ENCODE measurements around the gene PLCL2. TPM values are rescaled to one million over a fixed set of nuclear protein-coding genes. Genes with fewer than 3 reads are reported as not detected.

The PLCL2 gene
- total RNA-seq, 1 donor from 2014 or later = 0.85 TPM

GRCh38 chr3:17065315-17065714 is 180.6 kb downstream of the PLCL2 start:
- TF ChIP-seq, protein P1, sequence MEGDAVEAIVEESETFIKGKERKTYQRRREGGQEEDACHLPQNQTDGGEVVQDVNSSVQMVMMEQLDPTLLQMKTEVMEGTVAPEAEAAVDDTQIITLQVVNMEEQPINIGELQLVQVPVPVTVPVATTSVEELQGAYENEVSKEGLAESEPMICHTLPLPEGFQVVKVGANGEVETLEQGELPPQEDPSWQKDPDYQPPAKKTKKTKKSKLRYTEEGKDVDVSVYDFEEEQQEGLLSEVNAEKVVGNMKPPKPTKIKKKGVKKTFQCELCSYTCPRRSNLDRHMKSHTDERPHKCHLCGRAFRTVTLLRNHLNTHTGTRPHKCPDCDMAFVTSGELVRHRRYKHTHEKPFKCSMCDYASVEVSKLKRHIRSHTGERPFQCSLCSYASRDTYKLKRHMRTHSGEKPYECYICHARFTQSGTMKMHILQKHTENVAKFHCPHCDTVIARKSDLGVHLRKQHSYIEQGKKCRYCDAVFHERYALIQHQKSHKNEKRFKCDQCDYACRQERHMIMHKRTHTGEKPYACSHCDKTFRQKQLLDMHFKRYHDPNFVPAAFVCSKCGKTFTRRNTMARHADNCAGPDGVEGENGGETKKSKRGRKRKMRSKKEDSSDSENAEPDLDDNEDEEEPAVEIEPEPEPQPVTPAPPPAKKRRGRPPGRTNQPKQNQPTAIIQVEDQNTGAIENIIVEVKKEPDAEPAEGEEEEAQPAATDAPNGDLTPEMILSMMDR (IDR thresholded peaks at IDR 0.05) = no peak
- no peak overlapping the region for H3K27ac Mint-ChIP-seq (ENCODE audit: unreplicated experiment)
- no peak overlapping the region for H3K4me3 Mint-ChIP-seq (ENCODE audit: unreplicated experiment)
- peaks cover 34% of the 10 kb centered on the region for H3K4me1 Mint-ChIP-seq (ENCODE audit: low read depth)
- no peak for DNase-seq (ENCODE audit: low spot score)
- H3K9me3 Mint-ChIP-seq (ENCODE audit: low read depth) = no peaks in the 10 kb centered on the region
- H3K27me3 Mint-ChIP-seq (ENCODE audit: low read depth) = no peaks in the 10 kb centered on the region
- H3K36me3 Mint-ChIP-seq (ENCODE audit: low read depth) = peaks cover 2% of the 10 kb centered on the region

DNA sequence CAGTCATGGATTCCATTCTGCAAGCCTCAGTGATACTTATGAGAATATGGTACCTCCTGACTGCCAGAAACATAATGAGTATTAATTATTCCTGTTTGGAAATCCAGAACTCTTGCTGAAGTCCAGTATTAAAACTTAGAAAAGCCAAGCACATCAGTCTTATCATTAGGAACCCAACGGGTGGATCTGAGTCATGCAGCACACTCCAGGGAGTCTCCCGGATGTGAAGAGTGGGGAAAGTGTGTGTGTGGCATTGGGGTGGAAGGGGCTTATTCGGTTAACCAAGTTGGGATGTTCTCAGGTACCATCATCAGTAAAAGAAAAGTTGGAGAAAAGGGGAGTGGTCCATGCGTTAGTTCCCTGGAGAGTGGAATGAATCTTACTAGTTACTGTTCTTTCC is 181.1 kb downstream of the PLCL2 start:
- Mint-ChIP-seq H3K27ac (ENCODE audit: unreplicated experiment) (no peak overlapping the region), H3K9me3 (ENCODE audit: low read depth) (no peaks in the 10 kb centered on the region), H3K4me3 (ENCODE audit: unreplicated experiment) (no peak overlapping the region), H3K27me3 (ENCODE audit: low read depth) (no peaks in the 10 kb centered on the region), H3K36me3 (ENCODE audit: low read depth) (peaks cover 2% of the 10 kb centered on the region), H3K4me1 (ENCODE audit: low read depth) (peaks cover 38% of the 10 kb centered on the region)
- TF ChIP-seq, protein P1 (IDR thresholded peaks at IDR 0.05) = no peak
- no peak for DNase-seq (ENCODE audit: low spot score)

DNA sequence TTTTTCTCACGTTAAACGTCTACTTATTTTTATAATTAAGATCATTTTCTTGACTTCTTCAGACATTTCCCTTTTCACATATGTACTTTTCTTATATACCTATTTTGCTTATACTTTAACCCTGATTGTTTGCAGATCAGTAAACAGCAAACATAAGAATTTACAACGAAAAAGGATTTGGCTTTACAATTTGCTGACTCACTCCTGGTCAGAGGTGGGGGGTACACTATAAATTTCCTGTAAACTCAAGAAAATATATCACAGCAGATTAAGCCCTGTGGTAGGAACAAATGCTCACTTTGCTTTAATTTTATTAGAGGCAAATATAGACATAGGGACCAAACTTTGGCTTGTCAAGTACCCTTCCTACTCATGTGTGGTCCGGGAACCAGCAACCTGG is 185.0 kb downstream of the PLCL2 start:
- H3K27me3 Mint-ChIP-seq (ENCODE audit: low read depth) = no peaks in the 10 kb centered on the region
- TF ChIP-seq, protein P1 (IDR thresholded peaks at IDR 0.05) = no peak
- peaks cover 2% of the 10 kb centered on the region for H3K36me3 Mint-ChIP-seq (ENCODE audit: low read depth)
- H3K4me1 Mint-ChIP-seq (ENCODE audit: low read depth) = peaks cover 32% of the 10 kb centered on the region
- H3K27ac Mint-ChIP-seq (ENCODE audit: unreplicated experiment) = no peak overlapping the region
- H3K4me3 Mint-ChIP-seq (ENCODE audit: unreplicated experiment) = no peak overlapping the region
- DNase-seq (ENCODE audit: low spot score) = no peak
- no peaks in the 10 kb centered on the region for H3K9me3 Mint-ChIP-seq (ENCODE audit: low read depth)

DNA sequence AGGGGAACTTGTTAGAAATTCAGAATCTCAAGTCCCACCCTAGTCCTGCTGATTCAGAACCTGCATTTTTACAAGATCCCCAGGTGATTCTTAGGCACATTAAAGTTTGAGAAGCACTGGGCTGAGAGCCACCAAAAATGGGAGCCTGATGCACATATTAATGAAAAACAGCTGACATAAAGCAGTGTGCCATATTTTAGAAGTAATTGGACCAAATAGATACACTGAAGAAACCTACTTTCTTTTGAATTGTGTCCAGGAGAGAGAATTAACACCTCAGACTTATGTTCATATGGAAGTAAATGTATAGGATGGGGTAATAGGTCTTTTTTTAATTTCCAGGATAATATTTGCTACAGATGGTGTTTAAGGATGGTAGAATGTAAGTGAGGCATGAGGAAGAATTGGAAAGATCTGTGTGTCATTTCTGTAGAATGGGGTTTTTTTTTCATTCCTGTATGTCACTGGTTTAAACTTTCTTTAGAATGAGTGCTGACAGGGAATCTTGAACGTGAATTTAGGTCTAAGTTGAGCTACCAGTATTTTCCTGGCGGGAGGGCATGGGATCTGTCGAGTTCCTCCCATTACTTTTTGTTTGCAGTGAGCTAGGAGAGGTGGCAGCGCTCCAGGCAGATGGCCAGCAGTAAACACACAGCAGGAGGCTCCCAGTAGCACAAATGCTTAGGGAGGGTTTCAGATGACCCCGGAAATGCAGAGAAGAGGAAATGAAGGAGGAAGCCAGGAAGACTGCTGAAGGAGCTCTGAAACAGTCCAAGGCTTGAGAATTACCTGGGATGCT is 185.6 kb downstream of the PLCL2 start:
- Mint-ChIP-seq H3K4me1 (ENCODE audit: low read depth) (peaks cover 26% of the 10 kb centered on the region), H3K9me3 (ENCODE audit: low read depth) (no peaks in the 10 kb centered on the region)

GRCh38 chr3:17074559-17074958 is 189.8 kb downstream of the PLCL2 start:
- no peak overlapping the region for H3K4me3 Mint-ChIP-seq (ENCODE audit: unreplicated experiment)
- no peak for DNase-seq (ENCODE audit: low spot score)
- H3K27me3 Mint-ChIP-seq (ENCODE audit: low read depth) = no peaks in the 10 kb centered on the region
- no peaks in the 10 kb centered on the region for H3K36me3 Mint-ChIP-seq (ENCODE audit: low read depth)
- TF ChIP-seq, protein P1 (IDR thresholded peaks at IDR 0.05) = no peak
- H3K27ac Mint-ChIP-seq (ENCODE audit: unreplicated experiment) = no peak overlapping the region
- H3K4me1 Mint-ChIP-seq (ENCODE audit: low read depth) = peaks cover 4% of the 10 kb centered on the region
- peaks cover 3% of the 10 kb centered on the region for H3K9me3 Mint-ChIP-seq (ENCODE audit: low read depth)

More for the DNA sequence above, 185.6 kb downstream of the PLCL2 start:
- Mint-ChIP-seq H3K27me3 (ENCODE audit: low read depth) (no peaks in the 10 kb centered on the region), H3K4me3 (ENCODE audit: unreplicated experiment) (no peak overlapping the region), H3K36me3 (ENCODE audit: low read depth) (peaks cover 2% of the 10 kb centered on the region), H3K27ac (ENCODE audit: unreplicated experiment) (no peak overlapping the region)
- TF ChIP-seq, protein P1 (IDR thresholded peaks at IDR 0.05) = no peak
- DNase-seq (ENCODE audit: low spot score) = no peak
